ENCODE data around the gene GRIN2B. TPM values are rescaled to one million over a fixed set of nuclear protein-coding genes. Genes with fewer than 3 reads are reported as not detected.

Gene GRIN2B
- polyA plus RNA-seq, 1 donor (not counting 4 experiments of a cell fraction or from before 2014, with no cell fraction given), result not detected

DNA sequence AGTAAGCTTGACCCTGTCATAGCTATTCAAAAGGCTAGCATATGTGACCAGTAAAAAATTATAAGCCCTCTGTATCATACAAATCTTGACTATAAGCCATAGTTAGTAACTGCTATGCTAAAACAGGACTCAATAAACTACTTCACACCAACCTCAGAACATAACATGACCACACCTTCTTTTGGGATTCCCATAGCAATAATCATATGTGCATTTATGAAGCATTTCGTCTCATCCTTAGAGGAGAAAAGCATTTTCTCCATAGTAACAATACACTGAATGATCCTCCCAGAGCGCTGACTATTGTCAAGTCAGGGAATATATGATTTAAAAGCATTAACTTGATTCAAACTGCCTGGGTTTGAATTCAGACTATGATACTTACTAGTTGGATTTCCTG lies 46.2 kb downstream of the GRIN2B start:
- dilution Hi-C loops (cut with MboI; ENCODE audit: extremely low pct_ligation_motif_present, low sequenced_read_pairs), result no loop called here
- Histone ChIP-seq H3K4me3 (ENCODE audit: control insufficient read depth in 2 of 3, extremely low read depth in 1 of 3, insufficient read depth in 2 of 3, low read depth in 1 of 3, low read length in 3 of 3) (no peak overlapping the region), H3K9me3 (ENCODE audit: control insufficient read depth, low read depth, low read length) (no peaks in the 10 kb centered on the region), H3K9ac (ENCODE audit: control insufficient read depth, extremely low read depth, insufficient read depth, low read length) (no peak overlapping the region), H2AFZ (ENCODE audit: control insufficient read depth, low read length) (no peak overlapping the region), H3K27ac (ENCODE audit: control insufficient read depth, insufficient read depth, low read length) (no peak overlapping the region), H3K4me2 (ENCODE audit: control insufficient read depth, extremely low read depth, insufficient read depth, low read depth, low read length) (no peak overlapping the region), H3K79me2 (ENCODE audit: control insufficient read depth, insufficient read depth, low read length) (no peaks in the 10 kb centered on the region), H3K4me1 (ENCODE audit: control insufficient read depth, extremely low read depth, insufficient read depth, low read length) (no peaks in the 10 kb centered on the region), H4K20me1 (ENCODE audit: control insufficient read depth, extremely low read depth, insufficient read depth, low read length) (no peaks in the 10 kb centered on the region), H3K9me1 (ENCODE audit: control insufficient read depth, extremely low read depth, insufficient read depth, low read length) (no peaks in the 10 kb centered on the region), H3K27me3 (ENCODE audit: control insufficient read depth, extremely low read depth, insufficient read depth, low read length) (no peaks in the 10 kb centered on the region), H3K36me3 (ENCODE audit: control insufficient read depth in 2 of 2, extremely low read depth in 1 of 2, insufficient read depth in 2 of 2, low read length in 2 of 2) (no peaks in the 10 kb centered on the region)
- DNase-seq (ENCODE audit: low read depth, low spot score), result no peak
- FAIRE-seq, result no peak
- no peak for TF ChIP-seq EZH2 (IDR thresholded peaks at IDR 0.05; ENCODE audit: low read length)
- TF ChIP-seq, protein P1, sequence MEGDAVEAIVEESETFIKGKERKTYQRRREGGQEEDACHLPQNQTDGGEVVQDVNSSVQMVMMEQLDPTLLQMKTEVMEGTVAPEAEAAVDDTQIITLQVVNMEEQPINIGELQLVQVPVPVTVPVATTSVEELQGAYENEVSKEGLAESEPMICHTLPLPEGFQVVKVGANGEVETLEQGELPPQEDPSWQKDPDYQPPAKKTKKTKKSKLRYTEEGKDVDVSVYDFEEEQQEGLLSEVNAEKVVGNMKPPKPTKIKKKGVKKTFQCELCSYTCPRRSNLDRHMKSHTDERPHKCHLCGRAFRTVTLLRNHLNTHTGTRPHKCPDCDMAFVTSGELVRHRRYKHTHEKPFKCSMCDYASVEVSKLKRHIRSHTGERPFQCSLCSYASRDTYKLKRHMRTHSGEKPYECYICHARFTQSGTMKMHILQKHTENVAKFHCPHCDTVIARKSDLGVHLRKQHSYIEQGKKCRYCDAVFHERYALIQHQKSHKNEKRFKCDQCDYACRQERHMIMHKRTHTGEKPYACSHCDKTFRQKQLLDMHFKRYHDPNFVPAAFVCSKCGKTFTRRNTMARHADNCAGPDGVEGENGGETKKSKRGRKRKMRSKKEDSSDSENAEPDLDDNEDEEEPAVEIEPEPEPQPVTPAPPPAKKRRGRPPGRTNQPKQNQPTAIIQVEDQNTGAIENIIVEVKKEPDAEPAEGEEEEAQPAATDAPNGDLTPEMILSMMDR (optimal IDR thresholded peaks at IDR 0.05 in 1 of 3, IDR thresholded peaks at IDR 0.05 in 1 of 3, conservative IDR thresholded peaks at IDR 0.05 in 1 of 3; ENCODE audit: extremely low read depth in 1 of 3, insufficient read depth in 2 of 3, low read length in 3 of 3), result no peak
